Measurements from ENCODE around the gene FGD3. TPM values are rescaled to one million over a fixed set of nuclear protein-coding genes. Genes with fewer than 3 reads are reported as not detected.
A peak's percentile ranks its signal among the peaks of the same experiment; 100 is the strongest.

Gene FGD3
- total and polyA plus RNA-seq, 9 of the 15 experiments (the other 6 are each of a cell fraction or from before 2014, with no cell fraction given) = 0.07 to 1.3 (median 0.29) TPM

DNA sequence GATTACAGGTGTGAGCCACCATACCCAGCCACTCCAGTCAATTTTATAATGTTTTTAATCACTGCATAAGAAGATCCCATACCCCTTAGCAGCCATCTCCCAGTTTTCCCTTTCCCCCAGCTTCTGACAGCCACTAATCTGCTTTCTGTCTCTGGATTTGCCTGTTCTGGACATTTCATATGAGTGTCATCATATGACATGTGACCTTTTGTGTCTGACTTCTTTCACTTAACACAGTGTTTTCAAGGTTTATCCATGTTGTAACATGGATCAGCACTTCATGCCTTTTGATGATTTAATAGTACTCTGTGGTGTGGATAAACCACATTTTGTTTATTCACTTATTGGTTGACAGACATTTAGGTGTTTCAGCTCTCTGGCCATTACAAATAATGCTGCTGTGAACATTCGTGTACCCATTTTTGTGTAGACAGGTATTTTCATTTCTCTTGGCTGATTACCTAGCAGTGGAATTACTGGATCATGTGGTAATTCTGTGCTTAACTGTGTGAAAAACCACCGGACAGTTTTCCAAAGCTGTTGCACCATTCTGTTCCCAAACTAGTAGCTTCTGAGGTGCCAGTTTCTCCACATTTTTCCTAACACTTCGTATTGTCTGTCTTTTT is 119.8 kb downstream of the FGD3 start (continued):
- TF ChIP-seq, protein P1, sequence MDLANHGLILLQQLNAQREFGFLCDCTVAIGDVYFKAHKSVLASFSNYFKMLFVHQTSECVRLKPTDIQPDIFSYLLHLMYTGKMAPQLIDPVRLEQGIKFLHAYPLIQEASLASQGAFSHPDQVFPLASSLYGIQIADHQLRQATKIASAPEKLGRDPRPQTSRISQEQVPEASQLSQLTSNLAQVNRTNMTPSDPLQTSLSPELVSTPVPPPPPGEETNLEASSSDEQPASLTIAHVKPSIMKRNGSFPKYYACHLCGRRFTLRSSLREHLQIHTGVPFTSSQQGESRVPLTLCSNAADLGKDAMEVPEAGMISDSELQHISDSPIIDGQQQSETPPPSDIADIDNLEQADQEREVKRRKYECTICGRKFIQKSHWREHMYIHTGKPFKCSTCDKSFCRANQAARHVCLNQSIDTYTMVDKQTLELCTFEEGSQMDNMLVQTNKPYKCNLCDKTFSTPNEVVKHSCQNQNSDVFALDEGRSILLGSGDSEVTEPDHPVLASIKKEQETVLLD (IDR thresholded peaks at IDR 0.05) = no peak
- TF ChIP-seq L3MBTL2 (IDR thresholded peaks at IDR 0.05) (peak; percentile 49; the same call in 1 of the 2 replicates), ZNF699 (CRISPR knock-in tag; IDR thresholded peaks at IDR 0.05; ENCODE audit: insufficient replicate concordance) (no peak), EP300 (IDR thresholded peaks at IDR 0.05; ENCODE audit: low read length) (peak; percentile 47; the same call in 1 of the 2 replicates), KAT7 (CRISPR knock-in tag; IDR thresholded peaks at IDR 0.05; ENCODE audit: borderline replicate concordance) (no peak), ZSCAN29 (IDR thresholded peaks at IDR 0.05) (no peak), TOE1 (IDR thresholded peaks at IDR 0.05; ENCODE audit: borderline replicate concordance) (peak; percentile 58; the same call in 1 of the 2 replicates), TOE1 (CRISPR knock-in tag; IDR thresholded peaks at IDR 0.05; ENCODE audit: borderline replicate concordance, low read depth) (no peak), MAZ (CRISPR knock-in tag; conservative IDR thresholded peaks at IDR 0.05 in 1 of 2, IDR thresholded peaks at IDR 0.05 in 1 of 2) (no peak), ZZZ3 (IDR thresholded peaks at IDR 0.05) (no peak), NR3C1 (CRISPR knock-in tag; IDR thresholded peaks at IDR 0.05) (no peak)
- TF ChIP-seq, protein P2, sequence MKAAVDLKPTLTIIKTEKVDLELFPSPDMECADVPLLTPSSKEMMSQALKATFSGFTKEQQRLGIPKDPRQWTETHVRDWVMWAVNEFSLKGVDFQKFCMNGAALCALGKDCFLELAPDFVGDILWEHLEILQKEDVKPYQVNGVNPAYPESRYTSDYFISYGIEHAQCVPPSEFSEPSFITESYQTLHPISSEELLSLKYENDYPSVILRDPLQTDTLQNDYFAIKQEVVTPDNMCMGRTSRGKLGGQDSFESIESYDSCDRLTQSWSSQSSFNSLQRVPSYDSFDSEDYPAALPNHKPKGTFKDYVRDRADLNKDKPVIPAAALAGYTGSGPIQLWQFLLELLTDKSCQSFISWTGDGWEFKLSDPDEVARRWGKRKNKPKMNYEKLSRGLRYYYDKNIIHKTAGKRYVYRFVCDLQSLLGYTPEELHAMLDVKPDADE (conservative IDR thresholded peaks at IDR 0.05; ENCODE audit: control insufficient read depth, low read depth, low read length) = no peak
- TF ChIP-seq, protein P3, sequence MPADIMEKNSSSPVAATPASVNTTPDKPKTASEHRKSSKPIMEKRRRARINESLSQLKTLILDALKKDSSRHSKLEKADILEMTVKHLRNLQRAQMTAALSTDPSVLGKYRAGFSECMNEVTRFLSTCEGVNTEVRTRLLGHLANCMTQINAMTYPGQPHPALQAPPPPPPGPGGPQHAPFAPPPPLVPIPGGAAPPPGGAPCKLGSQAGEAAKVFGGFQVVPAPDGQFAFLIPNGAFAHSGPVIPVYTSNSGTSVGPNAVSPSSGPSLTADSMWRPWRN (IDR thresholded peaks at IDR 0.05; ENCODE audit: low read depth) = no peak
- TF ChIP-seq, protein P4, sequence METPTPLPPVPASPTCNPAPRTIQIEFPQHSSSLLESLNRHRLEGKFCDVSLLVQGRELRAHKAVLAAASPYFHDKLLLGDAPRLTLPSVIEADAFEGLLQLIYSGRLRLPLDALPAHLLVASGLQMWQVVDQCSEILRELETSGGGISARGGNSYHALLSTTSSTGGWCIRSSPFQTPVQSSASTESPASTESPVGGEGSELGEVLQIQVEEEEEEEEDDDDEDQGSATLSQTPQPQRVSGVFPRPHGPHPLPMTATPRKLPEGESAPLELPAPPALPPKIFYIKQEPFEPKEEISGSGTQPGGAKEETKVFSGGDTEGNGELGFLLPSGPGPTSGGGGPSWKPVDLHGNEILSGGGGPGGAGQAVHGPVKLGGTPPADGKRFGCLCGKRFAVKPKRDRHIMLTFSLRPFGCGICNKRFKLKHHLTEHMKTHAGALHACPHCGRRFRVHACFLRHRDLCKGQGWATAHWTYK (CRISPR knock-in tag; IDR thresholded peaks at IDR 0.05) = no peak
- TF ChIP-seq, protein P5, sequence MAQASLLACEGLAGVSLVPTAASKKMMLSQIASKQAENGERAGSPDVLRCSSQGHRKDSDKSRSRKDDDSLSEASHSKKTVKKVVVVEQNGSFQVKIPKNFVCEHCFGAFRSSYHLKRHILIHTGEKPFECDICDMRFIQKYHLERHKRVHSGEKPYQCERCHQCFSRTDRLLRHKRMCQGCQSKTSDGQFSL (CRISPR knock-in tag; IDR thresholded peaks at IDR 0.05) = no peak
- TF ChIP-seq, protein P5 (tag; IDR thresholded peaks at IDR 0.05) = 0 out of 4 replicates have a peak, but pooled peaks of 1 of the 2 experiments have one; percentile 33
- TF ChIP-seq, protein P6, sequence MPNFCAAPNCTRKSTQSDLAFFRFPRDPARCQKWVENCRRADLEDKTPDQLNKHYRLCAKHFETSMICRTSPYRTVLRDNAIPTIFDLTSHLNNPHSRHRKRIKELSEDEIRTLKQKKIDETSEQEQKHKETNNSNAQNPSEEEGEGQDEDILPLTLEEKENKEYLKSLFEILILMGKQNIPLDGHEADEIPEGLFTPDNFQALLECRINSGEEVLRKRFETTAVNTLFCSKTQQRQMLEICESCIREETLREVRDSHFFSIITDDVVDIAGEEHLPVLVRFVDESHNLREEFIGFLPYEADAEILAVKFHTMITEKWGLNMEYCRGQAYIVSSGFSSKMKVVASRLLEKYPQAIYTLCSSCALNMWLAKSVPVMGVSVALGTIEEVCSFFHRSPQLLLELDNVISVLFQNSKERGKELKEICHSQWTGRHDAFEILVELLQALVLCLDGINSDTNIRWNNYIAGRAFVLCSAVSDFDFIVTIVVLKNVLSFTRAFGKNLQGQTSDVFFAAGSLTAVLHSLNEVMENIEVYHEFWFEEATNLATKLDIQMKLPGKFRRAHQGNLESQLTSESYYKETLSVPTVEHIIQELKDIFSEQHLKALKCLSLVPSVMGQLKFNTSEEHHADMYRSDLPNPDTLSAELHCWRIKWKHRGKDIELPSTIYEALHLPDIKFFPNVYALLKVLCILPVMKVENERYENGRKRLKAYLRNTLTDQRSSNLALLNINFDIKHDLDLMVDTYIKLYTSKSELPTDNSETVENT (CRISPR knock-in tag; IDR thresholded peaks at IDR 0.05) = no peak
- TF ChIP-seq, protein P7, sequence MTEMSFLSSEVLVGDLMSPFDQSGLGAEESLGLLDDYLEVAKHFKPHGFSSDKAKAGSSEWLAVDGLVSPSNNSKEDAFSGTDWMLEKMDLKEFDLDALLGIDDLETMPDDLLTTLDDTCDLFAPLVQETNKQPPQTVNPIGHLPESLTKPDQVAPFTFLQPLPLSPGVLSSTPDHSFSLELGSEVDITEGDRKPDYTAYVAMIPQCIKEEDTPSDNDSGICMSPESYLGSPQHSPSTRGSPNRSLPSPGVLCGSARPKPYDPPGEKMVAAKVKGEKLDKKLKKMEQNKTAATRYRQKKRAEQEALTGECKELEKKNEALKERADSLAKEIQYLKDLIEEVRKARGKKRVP (CRISPR knock-in tag; IDR thresholded peaks at IDR 0.05) = peak; percentile 65; the same call in 1 of the 2 replicates

All from K562 (cell line).